HG03045 (cell line): ENCODE measurements around the gene ZSCAN1.
"Not testable (repeated sequence)": the region's sequence is repeated elsewhere in the genome, so short reads cannot be mapped to it uniquely, and the experiment has no call there.

ENCODE experiments used
- ATAC-seq: cut with Tn5 transposase; IDR thresholded peaks from one replicate; pipeline ENCODE4 v1.9.1; 2021; ENCODE audit warnings: mild to moderate bottlenecking, moderate library complexity; ENCODE audit not compliant: unreplicated experiment

The ZSCAN1 gene, protein sequence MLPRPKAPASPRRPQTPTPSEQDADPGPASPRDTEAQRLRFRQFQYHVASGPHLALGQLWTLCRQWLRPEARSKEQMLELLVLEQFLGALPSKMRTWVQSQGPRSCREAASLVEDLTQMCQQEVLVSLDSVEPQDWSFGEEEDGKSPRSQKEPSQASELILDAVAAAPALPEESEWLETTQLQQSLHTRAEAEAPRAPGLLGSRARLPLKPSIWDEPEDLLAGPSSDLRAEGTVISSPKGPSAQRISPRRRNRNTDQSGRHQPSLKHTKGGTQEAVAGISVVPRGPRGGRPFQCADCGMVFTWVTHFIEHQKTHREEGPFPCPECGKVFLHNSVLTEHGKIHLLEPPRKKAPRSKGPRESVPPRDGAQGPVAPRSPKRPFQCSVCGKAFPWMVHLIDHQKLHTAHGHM

DNA sequence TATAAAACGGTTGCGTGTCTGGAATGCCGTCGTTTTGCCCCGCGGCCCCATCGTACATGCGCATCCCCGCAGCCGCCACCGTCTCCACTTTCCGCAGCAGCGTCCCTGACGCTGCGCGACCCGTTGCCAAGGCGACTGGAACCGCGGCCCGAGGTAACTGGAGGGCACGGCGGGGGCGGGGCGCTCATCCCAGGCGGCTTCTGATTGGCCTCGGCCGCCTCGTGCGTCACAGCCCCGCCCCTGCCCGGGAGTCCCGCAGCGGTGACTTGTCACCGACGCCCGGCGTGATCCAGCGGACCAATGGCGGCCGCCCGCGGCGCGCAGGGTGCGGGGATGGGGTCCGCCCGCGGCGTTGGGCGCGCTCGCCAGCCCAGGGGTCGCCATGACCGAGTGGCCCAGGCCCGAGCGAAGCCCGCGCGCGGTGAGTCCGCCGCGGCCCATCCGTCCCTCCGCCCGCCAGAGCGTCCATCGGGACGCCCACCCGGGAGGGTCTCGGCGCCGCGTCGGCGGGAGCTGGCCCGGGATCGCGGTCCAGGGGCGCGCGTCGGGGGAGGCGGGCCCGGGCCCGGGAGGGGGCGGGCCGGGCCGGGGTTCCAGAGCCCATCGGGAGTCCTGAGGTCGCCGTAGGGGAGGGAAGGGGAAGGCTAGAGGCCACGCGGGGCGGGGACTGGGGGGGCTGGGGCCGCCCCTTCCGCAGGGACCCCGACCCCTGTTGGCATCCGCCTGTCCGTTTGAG is at the start of gene ZSCAN1:
TSS of gene ZSCAN1 (plus strand) at position 285 of the 736 bp plus-strand sequence. CDS start 3,812 bp downstream, outside the sequence.
- ATAC-seq = no peak

DNA sequence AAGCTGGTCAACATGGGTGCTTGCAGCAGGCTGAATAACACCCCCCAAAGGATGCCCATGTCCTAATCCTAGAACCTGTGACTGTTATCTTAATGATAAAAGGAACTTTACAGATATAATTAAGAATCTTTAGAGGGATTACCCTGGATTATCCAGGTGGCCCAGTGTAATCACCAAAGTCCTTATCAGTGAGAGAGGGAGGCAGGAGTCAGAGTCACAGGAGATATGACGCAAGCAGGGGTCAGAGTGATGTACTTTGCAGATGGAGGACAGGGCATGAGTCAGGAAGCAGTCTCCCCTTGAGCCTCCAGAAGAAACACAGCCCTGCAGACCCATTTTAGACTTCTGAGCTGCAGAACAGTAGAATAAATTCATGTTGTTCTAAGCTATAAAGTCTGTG is 41.0 kb upstream of the ZSCAN1 start:
- ATAC-seq = no peak

DNA sequence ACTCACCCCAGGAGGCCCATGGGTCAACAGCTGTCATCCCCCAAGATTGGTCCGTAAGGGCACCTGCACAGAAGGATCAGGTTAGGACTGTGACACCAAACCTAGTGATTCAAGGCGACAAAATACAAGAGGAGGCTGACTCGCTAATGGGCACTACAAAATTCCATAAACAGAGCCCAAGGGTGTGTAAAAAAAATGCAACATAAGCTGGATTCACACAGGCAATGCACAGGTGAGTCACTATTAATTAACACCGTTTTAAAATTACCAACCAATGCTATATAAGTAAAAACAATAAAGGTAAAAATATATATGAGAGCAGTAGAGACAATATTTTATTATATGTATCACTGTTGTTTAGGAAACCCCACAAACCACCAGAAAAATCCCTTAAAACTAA is 33.1 kb upstream of the ZSCAN1 start:
- ATAC-seq = no peak

DNA sequence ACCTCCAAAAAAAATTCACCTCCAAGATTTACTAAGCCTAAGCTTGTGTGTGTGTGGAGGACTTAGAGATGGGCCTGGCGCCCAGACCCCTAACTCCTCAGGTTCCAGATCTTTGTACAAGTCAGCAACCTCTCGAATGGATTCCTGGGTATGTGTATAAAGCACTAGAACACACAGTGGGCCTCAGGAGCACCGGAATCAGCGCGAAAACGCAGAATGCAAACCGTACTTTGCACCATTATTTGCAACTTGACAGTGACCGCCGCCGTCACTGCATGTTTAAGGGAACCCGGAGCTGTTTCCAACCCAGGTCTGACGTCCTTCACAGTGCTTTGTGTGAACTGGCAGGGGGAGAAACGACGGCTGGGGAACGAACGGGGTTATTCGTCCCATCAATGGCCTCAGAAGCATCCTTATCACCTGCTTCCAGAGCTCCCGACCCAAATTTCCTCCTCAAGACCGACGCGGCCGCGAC is 31.9 kb upstream of the ZSCAN1 start:
- ATAC-seq = no peak

DNA sequence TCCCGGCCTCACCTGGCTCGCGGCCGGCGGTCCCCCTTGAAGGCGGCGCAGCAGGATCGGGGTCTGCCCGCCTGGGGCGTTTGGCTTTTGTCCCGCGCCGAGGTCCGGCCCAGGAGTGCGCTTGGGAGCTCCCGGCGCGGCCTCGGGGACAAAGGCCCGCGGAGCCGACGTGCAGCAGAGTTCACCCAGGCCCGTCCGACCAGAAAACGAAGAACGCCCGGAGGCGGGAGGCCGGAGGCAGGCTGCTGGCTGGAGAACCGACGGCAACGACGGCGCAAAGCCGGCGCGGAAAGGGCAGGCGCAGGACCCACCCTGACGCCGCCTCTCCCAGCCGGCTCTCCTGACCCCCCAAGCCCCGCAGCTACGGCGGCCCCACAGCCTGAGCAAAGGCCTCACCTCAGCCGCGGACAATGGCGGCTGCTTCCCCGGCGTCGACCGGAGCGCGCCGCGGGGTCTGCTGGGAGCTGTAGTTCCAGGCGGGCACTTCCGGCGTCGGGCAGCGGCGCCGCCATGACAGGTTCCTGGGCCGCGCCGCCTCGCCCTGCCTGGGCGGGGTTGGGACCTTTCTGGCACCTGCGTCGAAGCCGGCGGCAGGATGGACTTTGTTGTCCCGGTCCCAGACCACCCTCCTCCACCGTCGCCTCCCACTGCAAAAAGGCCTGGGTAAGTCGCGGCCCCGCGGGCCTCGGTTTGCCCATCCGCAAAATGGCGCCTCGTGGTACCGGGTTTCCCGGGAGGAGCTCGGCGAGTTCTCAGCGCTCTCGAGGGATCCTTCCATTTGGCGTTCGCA is 31.2 kb upstream of the ZSCAN1 start, which contains the start of gene ZNF606:
TSS of gene ZNF606 (minus strand) at position 437 of the 790 bp plus-strand sequence. CDS start 1,501 bp downstream, outside the sequence.
- ATAC-seq = peak; percentile 93

DNA sequence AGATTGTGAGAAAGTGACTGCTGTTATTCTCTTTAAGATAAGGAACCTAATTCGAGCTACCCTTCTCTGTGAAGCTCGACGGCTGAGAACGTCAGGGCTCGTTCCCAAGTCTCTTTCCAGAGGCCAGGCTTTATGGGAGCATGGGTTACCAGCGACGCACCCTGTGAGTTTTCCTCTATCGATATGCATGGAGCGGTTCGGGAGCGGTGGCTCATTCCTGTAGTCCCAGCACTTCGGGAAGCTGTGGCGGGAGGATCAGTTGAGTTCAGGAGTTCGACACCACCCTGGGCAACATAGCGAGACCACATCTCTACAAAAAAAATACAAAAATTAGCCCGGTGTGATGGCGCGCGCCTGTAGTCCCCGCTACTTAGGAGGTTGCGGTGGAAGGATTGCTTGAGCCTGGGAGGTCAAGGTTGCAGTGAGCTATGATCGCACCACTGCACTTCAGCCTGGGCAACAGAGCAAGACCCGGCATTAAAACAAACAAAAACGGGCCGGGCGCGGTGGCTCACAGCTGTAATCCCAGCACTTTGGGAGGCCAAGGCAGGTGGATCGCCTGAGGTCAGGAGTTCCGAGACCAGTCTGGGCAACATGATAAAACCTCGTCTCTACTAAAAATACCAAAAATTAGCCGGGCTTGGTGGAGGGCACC is 30.5 kb upstream of the ZSCAN1 start:
- ATAC-seq = no peak

DNA sequence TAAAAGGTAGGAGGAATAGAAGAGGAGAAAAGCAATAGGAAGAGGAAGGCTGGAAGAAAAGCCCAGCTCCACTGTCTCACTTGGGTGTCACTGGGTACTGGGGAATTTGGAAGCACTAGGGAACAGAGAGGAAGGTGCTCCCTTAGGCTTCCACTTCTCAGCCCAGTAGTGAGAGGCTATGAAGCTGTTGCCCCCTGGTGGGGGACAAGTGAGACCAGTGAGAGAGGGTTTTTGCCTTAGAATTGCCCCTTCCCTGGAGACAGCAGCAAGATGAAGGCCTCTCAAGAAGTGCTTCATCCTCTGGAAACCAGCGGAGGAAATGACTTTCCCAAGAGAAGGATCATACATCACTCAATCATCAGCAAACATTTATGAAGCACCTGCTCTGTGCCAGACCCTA is 26.5 kb upstream of the ZSCAN1 start:
- no peak for ATAC-seq

DNA sequence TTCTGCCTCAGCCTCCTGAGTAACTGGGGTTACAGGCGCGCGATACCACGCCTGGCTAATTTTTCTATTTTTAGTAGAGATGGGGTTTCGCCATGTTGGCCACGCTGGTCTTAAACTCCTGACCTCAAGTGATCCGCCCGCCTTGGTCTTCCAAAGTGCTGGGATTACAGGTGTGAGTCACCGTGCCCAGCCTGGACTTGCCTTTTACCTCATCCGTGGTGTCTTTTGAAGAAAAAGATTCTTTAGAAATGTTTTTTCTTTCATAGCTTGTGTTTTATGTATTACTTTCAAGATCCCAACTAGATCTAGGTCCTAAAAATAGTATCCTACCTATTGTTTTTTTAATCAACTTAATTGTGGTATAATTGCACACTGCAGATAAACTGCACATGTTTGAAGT is 24.9 kb upstream of the ZSCAN1 start:
- ATAC-seq = not testable (repeated sequence)

DNA sequence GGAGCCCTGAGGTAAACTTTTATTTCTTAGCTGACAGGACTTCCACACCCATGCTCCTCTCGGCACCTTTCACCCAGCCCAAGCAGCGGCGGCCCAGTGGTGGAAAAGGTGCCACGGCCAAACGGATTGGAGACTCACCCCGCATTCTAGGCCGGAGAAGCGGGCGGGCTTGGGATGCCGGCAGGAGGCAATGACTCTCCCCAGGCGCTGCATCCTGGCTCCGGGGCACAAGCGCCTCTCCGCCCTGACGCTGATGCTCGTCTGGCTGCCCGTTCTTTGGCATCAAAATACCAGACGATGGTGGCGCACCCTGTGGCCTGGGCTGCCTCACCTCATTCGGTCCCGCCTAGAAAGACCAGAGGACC is 24.5 kb upstream of the ZSCAN1 start:
- no peak for ATAC-seq

DNA sequence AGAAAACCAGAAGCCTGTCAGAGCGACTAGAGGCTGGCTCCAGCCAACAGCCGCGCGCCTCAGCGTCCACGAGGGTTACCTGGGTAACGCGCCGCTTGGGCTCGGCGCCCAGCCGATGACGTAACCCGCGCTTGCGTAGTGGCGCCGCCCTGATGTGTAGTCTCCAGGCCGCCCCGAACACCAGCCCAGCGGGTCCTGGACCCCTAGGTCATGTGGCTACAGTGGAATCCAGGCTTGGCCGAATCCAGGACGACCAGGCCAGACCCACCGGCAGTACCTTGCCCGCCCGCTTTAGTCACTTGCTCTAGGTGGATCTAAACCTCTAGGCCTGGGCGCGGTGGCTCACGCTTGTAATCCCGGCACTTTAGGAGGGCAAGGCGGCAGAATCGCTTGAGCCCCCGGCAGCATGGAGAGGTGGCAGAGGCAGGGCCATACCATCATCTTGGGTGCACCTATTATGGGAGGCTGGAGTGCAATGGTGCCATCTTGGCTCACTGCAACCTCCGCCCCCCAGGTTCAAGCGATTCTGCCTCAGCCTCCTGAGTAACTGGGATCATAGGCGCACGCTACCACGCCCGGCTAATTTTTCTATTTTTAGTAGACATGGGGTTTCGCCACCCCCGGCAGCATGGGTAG is 24.0 kb upstream of the ZSCAN1 start:
- ATAC-seq = no peak

DNA sequence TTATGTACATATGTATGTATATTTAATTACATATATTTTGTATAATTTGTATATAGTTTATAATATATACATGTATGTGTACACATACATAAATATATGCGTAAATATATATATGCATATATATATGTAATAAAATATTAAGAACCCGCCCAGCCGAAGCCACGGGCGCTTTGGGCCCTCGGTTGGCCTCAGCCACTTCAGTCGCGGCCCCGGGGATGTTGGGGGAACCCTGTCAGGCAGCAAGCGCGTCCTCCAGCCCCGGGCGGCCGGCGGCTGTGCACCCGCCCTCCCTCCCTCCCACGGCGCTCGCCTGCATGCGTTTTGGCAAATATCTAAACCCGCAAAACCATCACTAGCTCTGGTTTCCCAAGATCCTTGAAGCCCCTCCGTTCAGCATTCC is 23.3 kb upstream of the ZSCAN1 start:
- no peak for ATAC-seq

DNA sequence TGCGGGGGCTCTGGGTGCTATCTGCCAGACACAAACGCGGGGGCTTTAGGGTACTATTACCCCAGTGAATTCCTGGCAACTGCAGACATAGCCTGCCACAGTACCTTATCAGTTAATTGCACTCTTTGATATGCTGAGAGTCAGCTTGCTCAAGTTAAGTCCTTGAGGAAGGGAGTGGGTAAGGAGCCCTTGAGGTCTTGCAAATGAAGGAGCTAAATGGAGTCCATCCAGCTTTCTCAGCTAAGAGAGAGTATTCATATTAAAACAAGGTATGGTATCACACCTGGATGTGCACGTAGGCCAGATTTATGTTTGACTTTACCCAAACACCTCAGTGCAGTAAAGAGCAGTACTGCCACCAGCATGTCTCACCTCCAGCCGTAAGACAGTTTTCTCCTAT is 19.7 kb upstream of the ZSCAN1 start:
- ATAC-seq = no peak

DNA sequence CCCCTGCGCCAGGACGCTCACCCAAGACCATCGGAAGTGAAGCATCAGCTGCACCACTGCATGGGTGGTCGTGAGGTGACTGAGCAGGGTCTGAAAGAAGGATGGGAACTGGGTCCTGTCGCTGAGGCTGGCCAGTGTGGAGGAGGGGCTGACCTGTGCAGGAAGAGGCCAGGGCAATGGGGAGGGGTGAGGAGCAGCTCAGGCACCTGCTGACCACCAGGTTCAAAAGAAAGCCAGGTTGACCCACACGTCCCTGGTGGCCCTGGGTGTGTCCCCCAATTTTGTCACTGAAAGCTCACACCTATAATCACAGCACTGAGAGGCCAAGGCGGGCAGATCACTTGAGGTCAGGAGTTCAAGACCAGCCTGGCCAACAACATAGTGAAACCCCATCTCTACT is 13.7 kb upstream of the ZSCAN1 start:
- no peak for ATAC-seq

DNA sequence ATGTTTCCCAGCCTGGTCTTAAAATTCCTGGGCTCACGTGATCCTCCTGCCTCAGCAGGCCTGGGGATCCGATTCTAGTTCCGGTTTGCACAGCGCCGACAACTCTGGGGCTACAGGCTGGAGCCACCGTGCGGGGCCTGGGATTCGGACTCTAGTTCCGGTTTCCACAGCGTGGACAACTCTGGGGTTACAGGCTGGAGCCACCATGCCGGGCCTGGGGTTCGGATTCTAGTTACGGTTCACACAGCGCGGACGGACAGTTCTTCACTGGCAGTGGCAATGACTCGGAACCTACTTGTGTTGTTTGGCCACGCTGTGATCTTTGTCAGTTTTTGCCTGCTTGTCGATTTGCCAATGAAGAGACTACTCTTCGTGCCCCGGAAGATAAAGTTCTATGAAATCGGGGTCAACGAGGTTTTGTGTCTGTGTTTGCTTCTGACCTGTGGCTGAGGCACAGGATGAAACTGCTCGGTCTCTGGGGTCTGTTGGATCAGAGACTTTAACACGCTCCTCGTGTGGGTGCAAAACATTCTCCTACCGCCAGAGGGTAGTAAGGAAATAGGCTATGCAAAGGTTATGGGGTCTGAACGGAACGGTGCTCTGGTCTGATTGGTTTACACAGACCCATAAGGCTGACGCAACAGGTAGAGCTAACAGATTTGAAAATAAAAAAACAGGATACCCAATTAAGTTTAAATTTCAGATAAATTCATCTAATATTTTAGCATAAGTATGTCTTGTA is 12.1 kb upstream of the ZSCAN1 start:
- no peak for ATAC-seq

DNA sequence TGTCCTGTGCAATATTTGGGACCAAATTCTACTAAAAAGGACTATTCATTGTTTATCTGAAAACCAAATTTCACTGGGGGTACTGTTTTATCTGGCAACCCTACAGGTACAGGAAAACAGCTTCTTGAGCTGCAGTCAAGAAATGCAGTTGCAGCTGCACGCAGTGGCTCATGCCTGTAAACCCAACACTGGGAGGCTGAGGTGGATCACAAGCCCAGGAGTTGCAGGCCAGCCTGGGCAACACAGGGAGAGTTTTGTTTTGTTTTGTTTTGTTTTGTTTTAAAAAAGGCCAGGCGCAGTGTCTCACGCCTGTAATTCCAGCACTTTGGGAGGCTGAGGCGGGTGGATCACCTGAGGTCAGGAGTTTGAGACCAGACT is 11.6 kb upstream of the ZSCAN1 start:
- no peak for ATAC-seq

DNA sequence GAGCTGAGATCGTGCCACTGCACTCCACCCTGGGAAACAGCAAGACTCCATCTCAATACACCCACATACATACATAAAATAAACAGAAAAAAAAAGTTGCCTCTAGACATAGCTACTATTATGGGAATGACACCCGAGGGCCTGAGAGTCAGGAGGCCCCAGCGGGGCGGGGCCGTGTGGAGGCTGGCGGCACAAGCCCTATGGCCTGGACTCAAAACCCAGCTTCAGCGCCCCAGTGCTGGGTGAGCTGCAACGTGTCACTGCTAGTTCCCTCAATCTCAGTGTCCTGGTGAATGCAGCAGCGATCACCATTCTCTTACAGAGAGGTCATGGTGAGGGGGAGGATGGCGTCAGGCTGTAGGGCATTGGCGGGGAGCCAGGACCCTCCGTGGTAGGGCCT is 9.2 kb upstream of the ZSCAN1 start:
- no peak for ATAC-seq

DNA sequence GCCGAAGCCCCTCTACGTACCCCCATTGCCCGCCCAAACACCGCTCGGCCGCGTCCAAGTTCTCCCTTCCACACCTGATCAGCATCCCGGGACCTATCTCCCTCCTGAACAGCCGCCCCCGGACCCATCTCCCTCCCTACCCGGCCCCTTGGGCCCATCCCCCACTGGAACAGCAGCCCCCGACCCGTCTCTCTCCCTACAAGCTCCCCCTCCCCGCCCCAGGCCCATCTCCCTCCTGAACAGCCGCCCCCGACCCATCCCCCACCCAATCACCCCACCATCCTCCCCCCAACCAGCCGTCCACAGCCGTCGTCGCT is 610 bp downstream of the ZSCAN1 start:
- no peak for ATAC-seq

DNA sequence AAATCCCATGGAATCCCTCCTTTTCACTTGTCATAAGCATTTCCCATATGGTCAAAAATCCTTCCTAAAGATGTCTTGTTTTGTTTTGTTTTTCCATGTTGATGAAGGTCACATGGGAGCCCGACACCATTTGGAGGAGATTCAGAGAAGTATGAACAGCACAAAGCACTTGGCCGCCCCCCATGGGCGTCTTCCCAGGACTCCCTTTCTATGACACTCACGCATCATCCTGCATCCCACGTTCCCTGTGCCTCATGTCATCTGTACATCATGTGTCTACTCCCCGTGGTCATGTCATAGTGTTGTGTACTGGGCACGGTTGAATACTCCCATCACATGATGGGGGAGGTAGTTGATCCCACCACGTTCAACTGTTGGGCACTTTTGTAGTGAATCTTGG is 2.0 kb downstream of the ZSCAN1 start:
- no peak for ATAC-seq

DNA sequence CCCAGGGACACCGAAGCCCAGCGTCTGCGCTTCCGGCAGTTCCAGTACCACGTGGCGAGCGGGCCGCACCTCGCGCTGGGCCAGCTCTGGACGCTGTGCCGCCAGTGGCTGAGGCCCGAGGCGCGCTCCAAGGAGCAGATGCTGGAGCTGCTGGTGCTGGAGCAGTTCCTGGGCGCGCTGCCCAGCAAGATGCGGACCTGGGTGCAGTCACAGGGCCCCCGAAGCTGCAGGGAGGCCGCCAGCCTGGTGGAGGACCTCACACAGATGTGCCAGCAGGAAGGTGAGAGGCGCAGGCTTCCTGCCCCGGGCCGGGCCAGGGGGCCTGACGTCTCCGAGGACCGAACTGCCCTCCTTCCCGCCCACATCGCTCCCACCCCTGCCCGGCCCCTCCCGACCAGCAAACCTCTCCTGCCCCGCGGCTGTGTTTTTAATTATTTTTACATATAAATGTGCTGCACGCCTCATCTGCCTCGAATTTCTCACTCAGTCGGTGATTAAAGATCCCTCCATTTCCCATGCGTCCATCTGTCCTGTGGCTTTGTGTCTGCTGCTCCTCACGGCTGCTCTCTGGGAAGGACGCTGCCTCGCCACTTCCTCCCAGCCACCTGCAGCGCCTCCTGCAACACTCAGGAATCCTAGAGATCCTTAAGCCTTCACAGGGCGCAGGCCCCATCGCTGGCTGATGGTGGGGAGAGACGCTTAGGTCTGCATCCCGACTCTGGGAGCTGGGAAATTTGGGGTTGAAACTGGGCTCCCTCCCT is 4.3 kb downstream of the ZSCAN1 start:
- ATAC-seq = no peak
